Activated T-cell treated with anti-CD3 and anti-CD28 coated beads for 24 hours (primary cell): ENCODE measurements around the gene DNAJC30.

Experiments
- DNase-seq: peaks from one replicate; pipeline ENCODE4 v3.0.0-alpha.2; 2020; ENCODE audit warnings: low read depth

The DNAJC30 gene

GRCh38 chr7:73646785-73647724 lies 36.2 kb downstream of the DNAJC30 start:
- no peak for DNase-seq

- no peak for DNase-seq
Observed at GRCh38 chr7:73645643-73646174, 37.5 kb downstream of the DNAJC30 start.

GRCh38 chr7:73644688-73645286 lies 38.5 kb downstream of the DNAJC30 start:
- DNase-seq: no peak

GRCh38 chr7:73642834-73643233 lies 40.4 kb downstream of the DNAJC30 start:
- DNase-seq: no peak

GRCh38 chr7:73638911-73639310 lies 44.3 kb downstream of the DNAJC30 start:
- DNase-seq: no peak

GRCh38 chr7:73635428-73636200 lies 47.6 kb downstream of the DNAJC30 start:
- no peak for DNase-seq

- no peak for DNase-seq
Observed at GRCh38 chr7:73633844-73634243, 49.4 kb downstream of the DNAJC30 start.

GRCh38 chr7:73633323-73633722 lies 49.9 kb downstream of the DNAJC30 start:
- no peak for DNase-seq

- DNase-seq: no peak
Observed at GRCh38 chr7:73631558-73631957, 51.7 kb downstream of the DNAJC30 start.
